Measurements from ENCODE around the gene ZNF550.
"Not testable (repeated sequence)": the region's sequence is repeated elsewhere in the genome, so short reads cannot be mapped to it uniquely, and the experiment has no call there.

ZNF550 gene

DNA sequence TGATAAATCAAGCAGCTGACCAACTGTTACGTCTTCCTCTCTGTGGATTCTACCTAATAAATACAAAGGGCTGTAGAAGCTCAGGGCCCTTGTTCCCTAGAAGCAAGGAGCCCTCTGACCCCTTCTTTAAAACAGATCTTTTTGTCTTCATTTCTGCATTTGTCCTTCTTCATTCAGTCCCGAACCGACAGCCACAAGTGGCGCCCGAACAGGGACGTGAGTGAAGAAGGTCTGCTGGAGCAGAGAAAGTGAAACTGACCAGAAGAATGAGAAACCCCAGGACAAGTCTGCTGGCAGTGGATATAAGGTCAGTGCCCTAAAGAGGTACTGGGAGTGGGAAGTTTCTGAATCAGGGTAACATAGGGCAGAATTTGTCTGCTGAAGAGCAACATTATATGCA is 46.8 kb downstream of the ZNF550 start:
- H3K36me3 ChIP-seq, result peaks cover 90 to 99% (median 95%) of the 10 kb centered on the region in 11 experiments
- H4K20me1 ChIP-seq, result no peaks in the 10 kb centered on the region
- no peak overlapping the region for H3K9ac ChIP-seq
- H3K27me3 ChIP-seq, result no peaks in the 10 kb centered on the region
- TF ChIP-seq Cebpa-rat (IDR thresholded peaks at IDR 0.05), result no peak
- H3K4me2 ChIP-seq, result no peak overlapping the region
- peaks cover 0 to 11% (median 6%) of the 10 kb centered on the region in 10 experiments; a peak in 8 of 20 replicates for H3K4me1 ChIP-seq
- H3K4me3 ChIP-seq, result peak overlapping the region in 7 of 10 experiments; percentile 19 to 34 (median 23); a peak in 6 of 20 replicates
- H3K27ac ChIP-seq, result no peak overlapping the region
- H3K9me3 ChIP-seq (replicated peaks in 1 of 11), result peaks cover 96 to 100% (median 99%) of the 10 kb centered on the region in 11 experiments

DNA sequence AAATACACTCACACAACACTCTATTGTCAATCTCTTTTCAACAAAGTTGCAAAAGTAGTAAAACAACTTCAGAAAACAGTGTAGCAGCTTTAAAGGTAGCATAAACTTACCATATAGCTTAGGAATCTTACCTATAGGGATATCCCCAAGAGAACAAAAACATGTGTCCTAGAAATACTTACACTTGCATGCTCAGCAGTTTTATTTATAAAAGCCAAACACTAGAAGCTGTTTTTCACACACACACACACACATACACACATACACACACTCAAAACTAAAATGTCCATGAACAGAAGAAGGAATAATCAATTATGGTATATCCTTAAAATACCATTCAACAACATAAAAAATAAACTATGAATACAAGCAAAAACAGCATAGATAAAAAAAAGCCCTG is 48.2 kb downstream of the ZNF550 start:
- no peak overlapping the region for H3K4me3 ChIP-seq
- H3K9me3 ChIP-seq (replicated peaks in 1 of 11), result peaks cover 97 to 100% (median 100%) of the 10 kb centered on the region in 11 experiments
- no peak overlapping the region for H3K27ac ChIP-seq
- peaks cover 90 to 99% (median 96%) of the 10 kb centered on the region in 11 experiments for H3K36me3 ChIP-seq
- no peaks in the 10 kb centered on the region for H3K27me3 ChIP-seq
- H4K20me1 ChIP-seq, result no peaks in the 10 kb centered on the region
- no peak overlapping the region for H3K4me2 ChIP-seq
- TF ChIP-seq Cebpa-rat (IDR thresholded peaks at IDR 0.05), result no peak
- peaks cover 0 to 10% (median 6%) of the 10 kb centered on the region in 10 experiments; a peak in 8 of 20 replicates for H3K4me1 ChIP-seq
- H3K9ac ChIP-seq, result no peak overlapping the region

DNA sequence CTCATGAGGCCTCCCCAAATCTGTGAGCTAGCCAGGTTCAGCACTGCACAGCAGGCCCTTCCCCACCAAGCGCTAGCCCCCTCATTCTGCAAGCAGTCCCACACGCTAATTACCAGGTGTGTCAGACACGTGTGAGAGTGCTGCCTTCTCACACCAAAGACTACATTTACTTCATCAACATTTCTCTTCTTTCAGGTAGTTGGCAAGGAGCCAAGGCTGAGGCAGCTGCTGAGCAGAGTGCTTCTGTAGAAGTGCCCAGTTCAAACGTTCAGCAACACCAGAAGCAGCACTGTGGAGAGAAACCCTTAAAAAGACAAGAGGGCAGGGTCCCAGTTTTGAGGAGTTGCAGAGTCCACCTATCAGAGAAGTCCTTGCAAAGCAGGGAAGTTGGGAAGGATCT is 53.5 kb downstream of the ZNF550 start:
- peaks cover 91 to 100% (median 96%) of the 10 kb centered on the region in 11 experiments for H3K36me3 ChIP-seq
- no peak for TF ChIP-seq Cebpa-rat (IDR thresholded peaks at IDR 0.05)
- H3K4me3 ChIP-seq, result no peak overlapping the region
- peaks cover 82 to 96% (median 94%) of the 10 kb centered on the region in 11 experiments for H3K9me3 ChIP-seq (replicated peaks in 1 of 11)
- H3K27ac ChIP-seq, result no peak overlapping the region
- no peak overlapping the region for H3K9ac ChIP-seq
- peaks cover under 1 to 5% (median 4%) of the 10 kb centered on the region in 10 experiments; a peak in 15 of 20 replicates for H3K4me1 ChIP-seq
- H4K20me1 ChIP-seq, result no peaks in the 10 kb centered on the region; a peak in 1 of 22 replicates
- no peak overlapping the region for H3K4me2 ChIP-seq
- H3K27me3 ChIP-seq, result no peaks in the 10 kb centered on the region

DNA sequence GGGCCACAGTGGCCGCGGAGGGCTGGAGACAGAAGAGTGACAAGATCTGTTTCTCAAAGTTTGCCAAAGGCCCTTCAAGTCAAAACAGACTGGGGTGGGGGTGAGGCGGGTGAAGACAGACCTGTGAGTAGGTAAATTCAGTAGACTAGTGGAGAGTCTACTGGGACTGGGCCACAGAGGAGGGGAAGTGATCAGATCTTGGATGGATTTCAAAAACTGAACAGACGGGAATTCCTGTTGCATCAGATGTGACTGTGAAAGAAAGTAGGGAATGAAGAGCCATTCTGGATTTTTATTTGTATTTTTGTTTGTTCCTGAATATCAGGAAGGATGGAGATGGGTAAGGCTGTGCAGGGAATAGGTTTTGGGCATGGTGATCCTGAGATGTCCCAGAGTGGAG is 59.3 kb downstream of the ZNF550 start:
- H3K36me3 ChIP-seq, result peaks cover 40 to 51% (median 45%) of the 10 kb centered on the region in 11 experiments
- not testable (repeated sequence) for H4K20me1 ChIP-seq, H3K27me3 ChIP-seq
- H3K9ac ChIP-seq, result peak overlapping the region; percentile 86 to 95 (median 92)
- H3K27ac ChIP-seq, result peak overlapping the region in 10 of 11 experiments; percentile 54 to 92 (median 86); a peak in 19 of 22 replicates
- peaks cover 8 to 13% (median 11%) of the 10 kb centered on the region in 10 experiments for H3K4me1 ChIP-seq
- peak overlapping the region; percentile 84 to 97 (median 91) for H3K4me2 ChIP-seq
- peaks cover 25 to 52% (median 43%) of the 10 kb centered on the region in 11 experiments for H3K9me3 ChIP-seq (replicated peaks in 1 of 11)
- peak overlapping the region; percentile 71 to 87 (median 80) for H3K4me3 ChIP-seq

DNA sequence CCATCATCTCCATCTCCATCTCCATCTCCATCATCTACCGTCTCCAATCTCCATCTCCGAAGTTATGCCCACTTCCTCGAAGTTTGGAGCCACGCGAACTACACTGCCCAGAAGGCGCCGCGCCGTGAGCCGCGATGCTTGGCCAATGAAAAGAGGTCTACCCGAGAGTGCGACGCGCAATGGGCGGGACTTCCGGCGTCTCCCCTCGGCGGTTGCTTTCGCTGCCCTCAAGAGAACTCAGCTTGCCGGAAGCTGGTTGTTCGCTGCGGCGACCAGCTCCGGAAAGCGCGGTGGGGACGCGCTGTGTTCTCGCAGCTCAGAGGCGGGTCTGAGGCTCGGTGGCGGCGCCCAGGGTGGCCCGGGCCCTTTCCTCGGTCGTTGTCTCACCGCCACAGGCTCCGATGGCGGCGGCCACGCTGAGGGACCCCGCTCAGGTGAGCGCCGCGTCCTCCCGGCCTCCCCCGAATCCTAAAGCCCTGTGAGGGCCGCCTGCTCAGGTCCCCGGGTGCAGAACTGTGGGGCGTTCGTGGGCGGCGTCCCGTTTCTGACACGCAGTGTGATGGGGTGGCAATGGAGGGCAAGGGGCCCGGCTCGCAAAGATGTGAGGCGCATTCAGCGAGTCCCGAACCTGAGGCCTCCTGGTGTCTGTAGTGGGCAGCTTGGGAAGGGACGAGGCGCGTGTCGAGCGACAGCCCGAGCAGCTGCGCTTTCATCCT is 59.8 kb downstream of the ZNF550 start, which contains the start of gene ZNF773:
Gene ZNF773, plus strand, starts transcription at position 259 of the 716 bp plus-strand sequence. Its CDS starts 143 bp downstream, at position 402.
- not testable (repeated sequence) for H3K27me3 ChIP-seq, H4K20me1 ChIP-seq
- Histone ChIP-seq H3K9me3 (replicated peaks in 1 of 11) (peaks cover 23 to 49% (median 42%) of the 10 kb centered on the region in 11 experiments), H3K4me1 (peaks cover 8 to 13% (median 11%) of the 10 kb centered on the region in 10 experiments), H3K36me3 (peaks cover 38 to 51% (median 41%) of the 10 kb centered on the region in 11 experiments), H3K4me3 (peak within 1 kb of the TSS; percentile 71 to 87 (median 80)), H3K9ac (peak within 1 kb of the TSS; percentile 86 to 95 (median 92)), H3K4me2 (peak within 1 kb of the TSS; percentile 84 to 97 (median 91)), H3K27ac (peak within 1 kb of the TSS; percentile 80 to 94 (median 90))

DNA sequence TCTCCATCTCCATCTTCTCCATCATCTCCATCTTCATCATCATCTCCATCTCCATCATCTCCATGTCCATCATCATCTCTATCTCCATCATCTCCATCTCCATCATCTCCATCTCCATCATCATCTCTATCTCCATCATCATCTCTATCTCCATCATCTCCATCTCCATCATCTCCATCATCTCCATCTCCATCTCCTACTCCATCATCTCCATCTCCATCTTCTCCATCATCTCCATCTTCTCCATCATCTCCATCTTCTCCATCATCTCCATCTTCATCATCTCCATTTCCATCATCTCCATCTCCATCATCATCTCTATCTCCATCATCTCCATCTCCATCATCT is 60.4 kb downstream of the ZNF550 start:
- H4K20me1 ChIP-seq, H3K27me3 ChIP-seq, H3K27ac ChIP-seq, H3K9ac ChIP-seq, H3K4me2 ChIP-seq, H3K4me3 ChIP-seq: not testable (repeated sequence)
- H3K36me3 ChIP-seq, result peaks cover 38 to 51% (median 40%) of the 10 kb centered on the region in 11 experiments
- H3K4me1 ChIP-seq, result peaks cover 8 to 13% (median 11%) of the 10 kb centered on the region in 10 experiments
- peaks cover 23 to 45% (median 38%) of the 10 kb centered on the region in 11 experiments for H3K9me3 ChIP-seq (replicated peaks in 1 of 11)

DNA sequence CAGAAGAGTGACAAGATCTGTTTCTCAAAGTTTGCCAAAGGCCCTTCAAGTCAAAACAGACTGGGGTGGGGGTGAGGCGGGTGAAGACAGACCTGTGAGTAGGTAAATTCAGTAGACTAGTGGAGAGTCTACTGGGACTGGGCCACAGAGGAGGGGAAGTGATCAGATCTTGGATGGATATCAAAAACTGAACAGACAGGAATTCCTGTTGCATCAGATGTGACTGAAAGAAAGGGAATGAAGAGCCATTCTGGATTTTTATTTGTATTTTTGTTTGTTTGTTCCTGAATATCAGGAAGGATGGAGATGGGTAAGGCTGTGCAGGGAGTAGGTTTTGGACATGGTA is 71.4 kb downstream of the ZNF550 start:
- peak overlapping the region in 6 of 11 experiments; percentile 0 to 83 (median 30); a peak in 7 of 22 replicates for H3K27ac ChIP-seq
- peak overlapping the region; percentile 27 to 93 (median 63); a peak in 16 of 22 replicates for H3K9ac ChIP-seq
- peaks cover 7 to 12% (median 9%) of the 10 kb centered on the region in 10 experiments for H3K4me1 ChIP-seq
- H3K4me3 ChIP-seq, result peak overlapping the region; percentile 81 to 99 (median 96)
- peak overlapping the region; percentile 78 to 95 (median 89) for H3K4me2 ChIP-seq
- peaks cover 0 to 21% (median 5%) of the 10 kb centered on the region in 11 experiments; a peak in 11 of 22 replicates for H3K9me3 ChIP-seq (replicated peaks in 1 of 11)
- H4K20me1 ChIP-seq, H3K27me3 ChIP-seq: not testable (repeated sequence)
- peaks cover 27 to 36% (median 31%) of the 10 kb centered on the region in 11 experiments for H3K36me3 ChIP-seq

DNA sequence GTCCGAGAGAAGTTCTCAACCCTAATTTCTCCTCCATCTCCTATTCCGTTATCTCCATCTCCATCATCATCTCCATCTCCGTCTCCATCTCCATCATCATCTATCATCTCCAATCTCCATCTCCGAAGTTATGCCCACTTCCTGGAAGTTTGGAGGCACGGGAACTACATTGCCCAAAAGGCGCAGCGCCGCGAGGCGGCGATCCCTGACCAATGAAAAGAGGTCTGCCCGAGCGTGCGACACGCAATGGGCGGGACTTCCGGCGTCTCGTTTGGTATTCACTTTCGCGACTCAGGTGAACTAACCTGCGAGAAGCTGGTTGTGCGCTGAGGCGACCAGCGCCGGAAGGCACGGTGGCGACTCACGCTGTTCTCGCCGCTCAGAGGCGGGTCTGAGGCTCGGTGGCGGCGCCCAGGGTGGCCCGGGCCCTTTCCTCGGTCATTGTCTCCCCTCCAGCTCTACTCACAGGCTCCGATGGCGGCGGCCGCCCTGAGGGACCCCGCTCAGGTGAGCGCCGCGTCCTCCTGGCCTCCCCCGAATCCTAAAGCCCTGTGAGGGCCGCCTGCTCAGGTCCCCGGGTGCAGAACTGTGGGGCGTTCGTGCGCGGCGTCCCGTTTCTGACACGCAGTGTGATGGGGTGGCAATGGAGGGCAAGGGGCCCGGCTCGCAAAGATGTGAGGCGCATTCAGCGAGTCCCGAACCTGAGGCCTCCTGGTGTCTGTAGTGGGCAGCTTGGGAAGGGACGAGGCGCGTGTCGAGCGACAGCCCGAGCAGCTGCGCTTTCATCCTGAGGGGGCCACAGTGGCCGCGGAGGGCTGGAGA is 72.0 kb downstream of the ZNF550 start, which contains the start of gene ZNF419:
Gene ZNF419, plus strand, starts transcription at position 274 of the 822 bp plus-strand sequence. Its CDS starts 201 bp downstream, at position 475.
- peaks cover 0 to 21% (median 5%) of the 10 kb centered on the region in 11 experiments; a peak in 11 of 22 replicates for H3K9me3 ChIP-seq (replicated peaks in 1 of 11)
- H3K36me3 ChIP-seq, result peaks cover 22 to 30% (median 25%) of the 10 kb centered on the region in 11 experiments
- H3K4me1 ChIP-seq, result peaks cover 7 to 12% (median 9%) of the 10 kb centered on the region in 10 experiments
- H3K4me2 ChIP-seq, result peak within 1 kb of the TSS; percentile 78 to 95 (median 89)
- H3K27ac ChIP-seq, result peak within 1 kb of the TSS; percentile 75 to 87 (median 83)
- not testable (repeated sequence) for H3K27me3 ChIP-seq, H4K20me1 ChIP-seq
- peak within 1 kb of the TSS; percentile 83 to 94 (median 90) for H3K9ac ChIP-seq
- H3K4me3 ChIP-seq, result peak within 1 kb of the TSS; percentile 81 to 99 (median 96)

Measured in BLaER1 treated with 17β-estradiol and CSF1 and Interleukin-3, amounts not matched to agents 10 nM and 100 nM (cell line).